Mucosa of descending colon (tissue), 3 donors: Measurements from ENCODE around the gene GTF3C5. TPM values are rescaled to one million over a fixed set of nuclear protein-coding genes. Genes with fewer than 3 reads are reported as not detected.

Experiments
- ATAC-seq: fragments of 200-7000 bp; cut with Tn5 transposase; one replicate; pipeline ENCODE4 v1.9.1; 2020; ENCODE audit warnings: mild to moderate bottlenecking, moderate library complexity
- DNase-seq, 3 donors: peaks; one replicate each; pipeline ENCODE4 v3.0.0-alpha.2; 2020
- H3K36me3 ChIP-seq: fragments of 200-600 bp; one replicate; pipeline ENCODE4 v1.8.0; 2021; ENCODE audit warnings: low read depth, mild to moderate bottlenecking
- H3K4me1 ChIP-seq: fragments of 200-600 bp; one replicate; pipeline ENCODE4 v1.8.0; 2021; ENCODE audit warnings: low read depth, mild to moderate bottlenecking
- H3K4me3 ChIP-seq: fragments of 200-600 bp; one replicate; pipeline ENCODE4 v1.8.0; 2021; ENCODE audit warnings: mild to moderate bottlenecking
- H3K9me3 ChIP-seq: fragments of 200-600 bp; one replicate; pipeline ENCODE4 v1.8.0; 2021; ENCODE audit warnings: mild to moderate bottlenecking
- CTCF ChIP-seq: fragments of 200-600 bp; IDR thresholded peaks from one replicate; pipeline ENCODE4 v1.8.0; 2022; ENCODE audit warnings: antibody characterized with exemption, mild to moderate bottlenecking
- intact Hi-C, 2 donors: fragments of 100-400 bp; cut with DNase I in 1 of 2; cut with micrococcal nuclease in 1 of 2; formaldehyde crosslinking; loops; one replicate each; pipeline versions ENCODE4 v1.11.0 to v1.11.1; 2022; cut with DNase I, micrococcal nuclease
- total RNA-seq, 3 donors: library from RNA; stranded (reverse); fragmentation: NEBNext Ultra II Directional in 2 of 3; extraction: Animal tissue kit (Norgen Biotek cat#: 25700) in 2 of 3; gene quantifications; one replicate each; pipeline versions ENCODE4 v1.2.1 to v1.2.4, GENCODE V29; 2021 to 2023
- donor health status: DM: no; HTN: no; CAD: no; lungs with moderate emphysema.
- donor health status: DM: no; HTN: no; CAD: no.
- donor health status: DM: no; HTN: yes; CAD: no.

Gene GTF3C5
- total RNA-seq, 3 donors from 2014 or later, result 45.8 to 53.6 (median 52.2) TPM

GRCh38 chr9:133009906-133010582, 20.8 kb upstream of the GTF3C5 start:
- ATAC-seq (peak; percentile 75), DNase-seq (peak in 2 of 3 donors; percentile 51)
- TF ChIP-seq CTCF, result no peak
- intact Hi-C loops, result no loop called here
- Histone ChIP-seq H3K4me3 (no peak overlapping the region), H3K4me1 (peaks cover 15% of the 10 kb centered on the region), H3K36me3 (no peaks in the 10 kb centered on the region), H3K9me3 (no peaks in the 10 kb centered on the region)

DNA sequence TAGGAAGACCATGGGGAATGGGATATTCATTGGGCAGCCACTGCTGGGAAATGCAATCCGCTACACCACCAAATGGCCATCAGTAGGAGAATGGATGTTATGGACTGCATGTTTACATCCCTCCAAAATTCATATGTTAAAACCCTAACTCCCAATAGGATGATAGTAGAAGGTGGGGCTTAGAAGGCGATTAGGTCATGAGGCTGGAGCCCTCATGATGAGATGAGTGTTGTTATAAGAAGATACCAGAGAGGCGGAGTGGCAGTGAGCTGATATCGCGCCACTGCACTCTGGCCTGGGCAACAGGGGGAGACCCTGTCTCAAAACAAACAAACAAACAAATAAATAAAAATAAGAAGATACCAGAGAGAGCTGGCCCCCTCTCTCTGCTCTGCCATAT, 16.1 kb upstream of the GTF3C5 start:
- no peaks in the 10 kb centered on the region for H3K9me3 ChIP-seq
- no peak overlapping the region for H3K4me3 ChIP-seq
- intact Hi-C loops, result no loop called here
- no peak for TF ChIP-seq CTCF
- peaks cover 2% of the 10 kb centered on the region for H3K4me1 ChIP-seq
- DNase-seq (no peak), ATAC-seq (no peak)
- H3K36me3 ChIP-seq, result no peaks in the 10 kb centered on the region

GRCh38 chr9:133023117-133023890, 7.5 kb upstream of the GTF3C5 start:
- no peaks in the 10 kb centered on the region for H3K36me3 ChIP-seq
- ATAC-seq (peak; percentile 73), DNase-seq (peak; percentile 67 to 81 (median 74))
- H3K9me3 ChIP-seq, result no peaks in the 10 kb centered on the region
- no peak overlapping the region for H3K4me3 ChIP-seq
- peaks cover 10% of the 10 kb centered on the region for H3K4me1 ChIP-seq
- intact Hi-C loops, result no loop called here
- no peak for TF ChIP-seq CTCF

GRCh38 chr9:133026426-133026825, 4.4 kb upstream of the GTF3C5 start:
- H3K4me3 ChIP-seq, result no peak overlapping the region
- no peaks in the 10 kb centered on the region for H3K9me3 ChIP-seq
- no peak for ATAC-seq
- TF ChIP-seq CTCF, result no peak
- DNase-seq, result no peak
- H3K36me3 ChIP-seq, result no peaks in the 10 kb centered on the region
- H3K4me1 ChIP-seq, result peaks cover 25% of the 10 kb centered on the region
- intact Hi-C loops, result no loop called here

GRCh38 chr9:133027134-133027533, 3.7 kb upstream of the GTF3C5 start:
- H3K36me3 ChIP-seq, result no peaks in the 10 kb centered on the region
- no peak for TF ChIP-seq CTCF
- intact Hi-C loops, result no loop called here
- H3K4me1 ChIP-seq, result peaks cover 31% of the 10 kb centered on the region
- H3K9me3 ChIP-seq, result no peaks in the 10 kb centered on the region
- H3K4me3 ChIP-seq, result no peak overlapping the region
- ATAC-seq (no peak), DNase-seq (no peak)
